ENCODE results near the gene SLC6A20.
"Not testable (repeated sequence)": the region's sequence is repeated elsewhere in the genome, so short reads cannot be mapped to it uniquely, and the experiment has no call there.

Gene SLC6A20

GRCh38 chr3:45777111-45777745 lies 19.1 kb downstream of the SLC6A20 start:
- no peak for DNase-seq

- DNase-seq = no peak
These were observed 19.7 kb downstream of the SLC6A20 start for GRCh38 chr3:45776611-45777010.

GRCh38 chr3:45776301-45776595 lies 20.1 kb downstream of the SLC6A20 start:
- DNase-seq = no peak

- DNase-seq = no peak
These were observed 20.6 kb downstream of the SLC6A20 start for GRCh38 chr3:45775571-45776300.

- DNase-seq = no peak
These were observed 21.5 kb downstream of the SLC6A20 start for GRCh38 chr3:45774581-45775521.

GRCh38 chr3:45773714-45774449 lies 22.5 kb downstream of the SLC6A20 start:
- DNase-seq = no peak

GRCh38 chr3:45773072-45773471 lies 23.3 kb downstream of the SLC6A20 start:
- no peak for DNase-seq

- DNase-seq = no peak
These were observed 23.8 kb downstream of the SLC6A20 start for GRCh38 chr3:45772341-45773035.

GRCh38 chr3:45771831-45772230 lies 24.5 kb downstream of the SLC6A20 start:
- DNase-seq = no peak

GRCh38 chr3:45771166-45771775 lies 25.1 kb downstream of the SLC6A20 start:
- no peak for DNase-seq

GRCh38 chr3:45765958-45766357 lies 30.4 kb downstream of the SLC6A20 start:
- DNase-seq = no peak

- no peak for DNase-seq
These were observed 31.0 kb downstream of the SLC6A20 start for GRCh38 chr3:45765266-45765851.

GRCh38 chr3:45763303-45763675 lies 33.0 kb downstream of the SLC6A20 start:
- no peak for DNase-seq

GRCh38 chr3:45762647-45763302 lies 33.6 kb downstream of the SLC6A20 start:
- no peak for DNase-seq

GRCh38 chr3:45761831-45762230 lies 34.5 kb downstream of the SLC6A20 start:
- no peak for DNase-seq

- peak; percentile 66 for DNase-seq
These were observed 35.2 kb downstream of the SLC6A20 start for GRCh38 chr3:45760878-45761711.

- no peak for DNase-seq
These were observed 36.5 kb downstream of the SLC6A20 start for GRCh38 chr3:45759851-45760250.

GRCh38 chr3:45758871-45759270 lies 37.5 kb downstream of the SLC6A20 start:
- no peak for DNase-seq

GRCh38 chr3:45757141-45757540 lies 39.2 kb downstream of the SLC6A20 start:
- DNase-seq = not testable (repeated sequence)

- DNase-seq = no peak
These were observed 40.3 kb downstream of the SLC6A20 start for GRCh38 chr3:45756055-45756454.

All from HCEC 1CT (cell line).